Measurements from ENCODE around the gene KANSL1.
A peak's percentile ranks its signal among the peaks of the same experiment; 100 is the strongest.
"Not testable (repeated sequence)": the region's sequence is repeated elsewhere in the genome, so short reads cannot be mapped to it uniquely, and the experiment has no call there.

The KANSL1 gene

DNA sequence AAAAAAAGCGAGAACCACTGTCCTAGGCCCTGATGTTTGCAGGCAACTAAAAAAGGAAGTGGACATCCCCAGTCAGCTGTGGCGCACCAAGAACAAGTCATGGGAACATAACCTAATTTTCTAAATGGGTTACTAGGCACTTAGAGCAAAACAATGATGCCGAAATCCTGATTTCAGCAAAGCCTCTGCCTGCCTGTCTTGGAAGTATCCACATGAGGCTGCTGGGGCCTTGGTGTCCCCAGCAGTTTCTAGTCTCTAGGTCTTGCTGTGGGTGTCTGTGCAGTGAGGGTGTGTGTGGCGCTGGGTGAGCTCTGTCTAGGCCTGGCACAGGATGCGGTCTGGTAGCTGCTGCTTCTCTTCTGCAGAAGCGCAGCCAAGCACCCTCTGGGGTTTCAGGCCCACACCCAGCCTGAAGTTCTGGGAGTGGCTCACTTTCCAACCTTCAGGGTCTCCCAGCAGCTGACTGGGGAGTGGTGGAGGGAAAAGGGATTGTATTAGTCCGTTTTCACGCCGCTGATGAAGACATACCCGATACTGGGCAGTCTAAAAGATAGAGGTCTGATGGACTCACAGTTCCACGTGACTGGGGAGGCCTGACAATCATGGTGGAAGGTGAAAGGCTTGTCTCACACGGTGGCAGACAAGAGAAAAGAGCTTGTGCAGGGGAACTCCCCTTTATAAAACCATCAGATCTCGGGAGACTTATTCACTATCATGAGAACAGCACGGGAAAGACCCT is 173.0 kb downstream of the KANSL1 start:
- TF ChIP-seq, protein P1, sequence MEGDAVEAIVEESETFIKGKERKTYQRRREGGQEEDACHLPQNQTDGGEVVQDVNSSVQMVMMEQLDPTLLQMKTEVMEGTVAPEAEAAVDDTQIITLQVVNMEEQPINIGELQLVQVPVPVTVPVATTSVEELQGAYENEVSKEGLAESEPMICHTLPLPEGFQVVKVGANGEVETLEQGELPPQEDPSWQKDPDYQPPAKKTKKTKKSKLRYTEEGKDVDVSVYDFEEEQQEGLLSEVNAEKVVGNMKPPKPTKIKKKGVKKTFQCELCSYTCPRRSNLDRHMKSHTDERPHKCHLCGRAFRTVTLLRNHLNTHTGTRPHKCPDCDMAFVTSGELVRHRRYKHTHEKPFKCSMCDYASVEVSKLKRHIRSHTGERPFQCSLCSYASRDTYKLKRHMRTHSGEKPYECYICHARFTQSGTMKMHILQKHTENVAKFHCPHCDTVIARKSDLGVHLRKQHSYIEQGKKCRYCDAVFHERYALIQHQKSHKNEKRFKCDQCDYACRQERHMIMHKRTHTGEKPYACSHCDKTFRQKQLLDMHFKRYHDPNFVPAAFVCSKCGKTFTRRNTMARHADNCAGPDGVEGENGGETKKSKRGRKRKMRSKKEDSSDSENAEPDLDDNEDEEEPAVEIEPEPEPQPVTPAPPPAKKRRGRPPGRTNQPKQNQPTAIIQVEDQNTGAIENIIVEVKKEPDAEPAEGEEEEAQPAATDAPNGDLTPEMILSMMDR (conservative IDR thresholded peaks at IDR 0.05; ENCODE audit: low read length) = no peak
- no peak overlapping the region for H3K4me3 ChIP-seq (ENCODE audit: low read length)
- DNase-seq (ENCODE audit: low read depth) = no peak

DNA sequence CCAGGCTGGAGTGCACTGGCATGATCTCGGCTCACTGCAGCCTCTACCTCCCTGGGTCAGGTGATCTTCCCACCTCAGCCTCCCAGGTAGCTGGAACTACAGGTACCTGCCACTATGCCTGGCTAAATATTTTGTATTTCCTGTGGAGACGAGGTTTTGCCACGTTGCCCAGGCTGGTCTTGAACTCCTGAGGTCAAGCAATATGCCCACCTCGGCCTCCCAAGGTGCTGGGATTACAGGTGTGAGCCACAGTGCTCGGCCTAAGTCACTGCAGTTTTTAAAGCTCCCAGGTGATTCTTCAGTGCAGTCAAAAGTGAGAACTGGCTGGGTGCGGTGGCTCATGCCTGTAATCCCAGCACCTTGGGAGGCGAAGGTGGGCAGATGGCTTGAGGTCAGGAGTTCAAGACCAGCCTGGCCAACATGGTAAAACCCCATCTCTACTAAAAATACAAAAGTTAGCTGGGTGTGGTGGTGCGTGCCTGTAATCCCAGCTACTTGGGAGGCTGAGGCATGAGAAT is 173.8 kb downstream of the KANSL1 start:
- not testable (repeated sequence) for DNase-seq (ENCODE audit: low read depth)

DNA sequence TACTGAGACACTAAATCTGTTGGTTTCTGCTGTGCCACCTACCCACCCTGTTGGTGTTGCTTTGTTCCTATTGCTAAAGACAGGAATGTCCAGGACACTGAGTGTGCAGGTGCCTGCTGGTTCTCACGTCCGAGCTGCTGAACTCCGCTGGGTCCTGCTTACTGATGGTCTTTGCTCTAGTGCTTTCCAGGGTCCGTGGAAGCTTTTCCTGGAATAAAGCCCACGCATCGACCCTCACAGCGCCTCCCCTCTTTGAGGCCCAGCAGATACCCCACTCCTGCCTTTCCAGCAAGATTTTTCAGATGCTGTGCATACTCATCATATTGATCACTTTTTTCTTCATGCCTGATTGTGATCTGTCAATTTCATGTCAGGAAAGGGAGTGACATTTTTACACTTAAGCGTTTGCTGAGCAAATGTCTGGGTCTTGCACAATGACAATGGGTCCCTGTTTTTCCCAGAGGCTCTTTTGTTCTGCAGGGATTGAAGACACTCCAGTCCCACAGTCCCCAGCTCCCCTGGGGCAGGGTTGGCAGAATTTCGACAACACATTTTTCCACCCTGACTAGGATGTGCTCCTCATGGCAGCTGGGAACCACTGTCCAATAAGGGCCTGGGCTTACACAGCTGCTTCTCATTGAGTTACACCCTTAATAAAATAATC is 179.6 kb downstream of the KANSL1 start:
- DNase-seq (ENCODE audit: low read depth) = peak; percentile 82
- TF ChIP-seq, protein P1 (conservative IDR thresholded peaks at IDR 0.05; ENCODE audit: low read length) = no peak
- H3K4me3 ChIP-seq (ENCODE audit: low read length) = no peak overlapping the region

More for the DNA sequence above, 173.8 kb downstream of the KANSL1 start:
- H3K4me3 ChIP-seq (ENCODE audit: low read length) = not testable (repeated sequence)

DNA sequence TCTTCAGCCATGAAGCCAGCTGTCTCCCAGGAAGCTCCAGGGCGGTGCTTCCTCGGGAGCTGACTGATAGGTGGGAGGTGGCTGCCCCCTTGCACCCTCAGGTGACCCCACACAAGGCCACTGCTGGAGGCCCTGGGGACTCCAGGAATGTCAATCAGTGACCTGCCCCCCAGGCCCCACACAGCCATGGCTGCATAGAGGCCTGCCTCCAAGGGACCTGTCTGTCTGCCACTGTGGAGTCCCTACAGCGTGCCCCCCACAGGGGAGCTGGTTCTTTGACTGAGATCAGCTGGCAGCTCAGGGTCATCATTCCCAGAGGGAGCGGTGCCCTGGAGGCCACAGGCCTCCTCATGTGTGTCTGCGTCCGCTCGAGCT is 180.1 kb downstream of the KANSL1 start:
- no peak overlapping the region for H3K4me3 ChIP-seq (ENCODE audit: low read length)
- DNase-seq (ENCODE audit: low read depth) = no peak
- TF ChIP-seq, protein P1 (conservative IDR thresholded peaks at IDR 0.05; ENCODE audit: low read length) = no peak

DNA sequence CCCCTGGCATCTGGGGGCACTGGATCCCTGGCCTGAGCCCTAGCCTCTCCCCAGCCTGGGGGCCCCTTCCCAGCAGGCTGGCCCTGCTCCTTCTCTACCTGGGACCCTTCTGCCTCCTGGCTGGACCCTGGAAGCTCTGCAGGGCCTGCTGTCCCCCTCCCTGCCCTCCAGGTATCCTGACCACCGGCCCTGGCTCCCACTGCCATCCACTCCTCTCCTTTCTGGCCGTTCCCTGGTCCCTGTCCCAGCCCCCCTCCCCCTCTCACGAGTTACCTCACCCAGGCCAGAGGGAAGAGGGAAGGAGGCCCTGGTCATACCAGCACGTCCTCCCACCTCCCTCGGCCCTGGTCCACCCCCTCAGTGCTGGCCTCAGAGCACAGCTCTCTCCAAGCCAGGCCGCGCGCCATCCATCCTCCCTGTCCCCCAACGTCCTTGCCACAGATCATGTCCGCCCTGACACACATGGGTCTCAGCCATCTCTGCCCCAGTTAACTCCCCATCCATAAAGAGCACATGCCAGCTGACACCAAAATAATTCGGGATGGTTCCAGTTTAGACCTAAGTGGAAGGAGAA is 180.6 kb downstream of the KANSL1 start:
- no peak overlapping the region for H3K4me3 ChIP-seq (ENCODE audit: low read length)
- DNase-seq (ENCODE audit: low read depth) = no peak
- TF ChIP-seq, protein P1 (conservative IDR thresholded peaks at IDR 0.05; ENCODE audit: low read length) = no peak

DNA sequence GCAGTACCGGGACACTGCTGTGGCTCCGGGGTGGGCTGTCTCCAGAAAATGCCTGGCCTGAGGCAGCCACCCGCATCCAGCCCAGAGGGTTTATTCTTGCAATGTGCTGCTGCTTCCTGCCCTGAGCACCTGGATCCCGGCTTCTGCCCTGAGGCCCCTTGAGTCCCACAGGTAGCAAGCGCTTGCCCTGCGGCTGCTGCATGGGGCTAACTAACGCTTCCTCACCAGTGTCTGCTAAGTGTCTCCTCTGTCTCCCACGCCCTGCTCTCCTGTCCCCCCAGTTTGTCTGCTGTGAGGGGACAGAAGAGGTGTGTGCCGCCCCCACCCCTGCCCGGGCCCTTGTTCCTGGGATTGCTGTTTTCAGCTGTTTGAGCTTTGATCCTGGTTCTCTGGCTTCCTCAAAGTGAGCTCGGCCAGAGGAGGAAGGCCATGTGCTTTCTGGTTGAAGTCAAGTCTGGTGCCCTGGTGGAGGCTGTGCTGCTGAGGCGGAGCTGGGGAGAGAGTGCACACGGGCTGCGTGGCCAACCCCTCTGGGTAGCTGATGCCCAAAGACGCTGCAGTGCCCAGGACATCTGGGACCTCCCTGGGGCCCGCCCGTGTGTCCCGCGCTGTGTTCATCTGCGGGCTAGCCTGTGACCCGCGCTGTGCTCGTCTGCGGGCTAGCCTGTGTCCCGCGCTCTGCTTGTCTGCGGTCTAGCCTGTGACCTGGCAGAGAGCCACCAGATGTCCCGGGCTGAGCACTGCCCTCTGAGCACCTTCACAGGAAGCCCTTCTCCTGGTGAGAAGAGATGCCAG is 181.3 kb downstream of the KANSL1 start:
- TF ChIP-seq, protein P1 (conservative IDR thresholded peaks at IDR 0.05; ENCODE audit: low read length) = no peak
- DNase-seq (ENCODE audit: low read depth) = no peak
- no peak overlapping the region for H3K4me3 ChIP-seq (ENCODE audit: low read length)

DNA sequence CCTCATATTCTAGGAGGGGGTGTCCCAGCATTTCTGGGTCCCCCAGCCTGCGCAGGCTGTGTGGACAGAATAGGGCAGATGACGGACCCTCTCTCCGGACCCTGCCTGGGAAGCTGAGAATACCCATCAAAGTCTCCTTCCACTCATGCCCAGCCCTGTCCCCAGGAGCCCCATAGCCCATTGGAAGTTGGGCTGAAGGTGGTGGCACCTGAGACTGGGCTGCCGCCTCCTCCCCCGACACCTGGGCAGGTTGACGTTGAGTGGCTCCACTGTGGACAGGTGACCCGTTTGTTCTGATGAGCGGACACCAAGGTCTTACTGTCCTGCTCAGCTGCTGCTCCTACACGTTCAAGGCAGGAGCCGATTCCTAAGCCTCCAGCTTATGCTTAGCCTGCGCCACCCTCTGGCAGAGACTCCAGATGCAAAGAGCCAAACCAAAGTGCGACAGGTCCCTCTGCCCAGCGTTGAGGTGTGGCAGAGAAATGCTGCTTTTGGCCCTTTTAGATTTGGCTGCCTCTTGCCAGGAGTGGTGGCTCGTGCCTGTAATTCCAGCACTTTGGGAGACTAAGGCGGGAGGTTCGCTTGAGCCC is 182.5 kb downstream of the KANSL1 start:
- TF ChIP-seq, protein P1 (conservative IDR thresholded peaks at IDR 0.05; ENCODE audit: low read length) = no peak
- DNase-seq (ENCODE audit: low read depth) = no peak
- H3K4me3 ChIP-seq (ENCODE audit: low read length) = no peak overlapping the region

Measured in AG10803 (cell line).